NB4 (cell line): ENCODE measurements around the gene NUDT16.
A peak's percentile ranks its signal among the peaks of the same experiment; 100 is the strongest.

Source experiments
- DNase-seq: peaks from one replicate; pipeline ENCODE4 v3.0.0; 2010; ENCODE audit warnings: low read depth
- H3K4me3 ChIP-seq: one replicate; pipeline ENCODE4 v1.5.1; 2011; ENCODE audit warnings: mild to moderate bottlenecking, low read depth, low read length, moderate library complexity
- MYC ChIP-seq: IDR thresholded peaks from 2 replicates; pipeline ENCODE4 v1.6.1; 2011; ENCODE audit warnings: low read depth, low read length
- POLR2A ChIP-seq: IDR thresholded peaks from 2 replicates; pipeline ENCODE4 v1.6.1; 2011; ENCODE audit warnings: mild to moderate bottlenecking; ENCODE audit not compliant: insufficient read length; ENCODE audit errors: extremely low read depth
- TF ChIP-seq, protein P1 (sequence below): IDR thresholded peaks from one replicate; pipeline ENCODE4 v1.5.1; 2012; ENCODE audit warnings: low read depth, low read length
- TF ChIP-seq, protein P2 (sequence below): IDR thresholded peaks from 2 replicates; pipeline ENCODE4 v1.6.1; 2011; ENCODE audit warnings: low read depth, low read length

The NUDT16 gene

DNA sequence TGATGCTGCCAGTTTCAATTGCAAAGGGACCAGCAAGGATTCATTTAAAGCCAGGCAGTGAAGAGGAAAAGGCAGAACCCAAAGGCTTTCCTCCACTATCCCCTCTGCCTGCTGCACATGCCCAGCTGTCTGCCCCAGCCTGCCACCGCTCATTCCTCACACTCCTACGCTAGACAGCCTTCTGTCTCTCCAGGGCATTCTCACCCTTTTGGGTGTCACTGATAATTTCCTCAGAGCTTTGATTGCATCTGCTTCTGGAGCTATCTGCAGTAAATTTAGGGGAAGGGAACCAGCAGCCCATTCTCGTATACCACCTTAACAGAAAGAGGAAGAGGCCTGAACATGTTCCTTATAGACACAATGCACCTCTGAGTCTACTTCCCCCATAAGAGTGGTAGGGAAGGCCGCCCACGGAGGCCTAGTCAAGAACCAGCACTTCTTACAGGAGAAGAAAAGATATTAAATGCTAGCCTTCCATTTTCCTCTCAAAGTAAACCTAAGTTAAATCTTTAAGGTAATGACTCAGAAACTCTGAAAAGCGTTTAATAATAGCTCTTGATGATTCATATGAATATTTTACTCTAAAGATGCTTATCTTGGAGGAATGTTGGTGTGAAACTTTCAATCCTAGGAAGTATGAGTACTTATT, 20.9 kb downstream of the NUDT16 start:
- peak; percentile 58 for DNase-seq
- TF ChIP-seq MYC = no peak
- TF ChIP-seq, protein P1, sequence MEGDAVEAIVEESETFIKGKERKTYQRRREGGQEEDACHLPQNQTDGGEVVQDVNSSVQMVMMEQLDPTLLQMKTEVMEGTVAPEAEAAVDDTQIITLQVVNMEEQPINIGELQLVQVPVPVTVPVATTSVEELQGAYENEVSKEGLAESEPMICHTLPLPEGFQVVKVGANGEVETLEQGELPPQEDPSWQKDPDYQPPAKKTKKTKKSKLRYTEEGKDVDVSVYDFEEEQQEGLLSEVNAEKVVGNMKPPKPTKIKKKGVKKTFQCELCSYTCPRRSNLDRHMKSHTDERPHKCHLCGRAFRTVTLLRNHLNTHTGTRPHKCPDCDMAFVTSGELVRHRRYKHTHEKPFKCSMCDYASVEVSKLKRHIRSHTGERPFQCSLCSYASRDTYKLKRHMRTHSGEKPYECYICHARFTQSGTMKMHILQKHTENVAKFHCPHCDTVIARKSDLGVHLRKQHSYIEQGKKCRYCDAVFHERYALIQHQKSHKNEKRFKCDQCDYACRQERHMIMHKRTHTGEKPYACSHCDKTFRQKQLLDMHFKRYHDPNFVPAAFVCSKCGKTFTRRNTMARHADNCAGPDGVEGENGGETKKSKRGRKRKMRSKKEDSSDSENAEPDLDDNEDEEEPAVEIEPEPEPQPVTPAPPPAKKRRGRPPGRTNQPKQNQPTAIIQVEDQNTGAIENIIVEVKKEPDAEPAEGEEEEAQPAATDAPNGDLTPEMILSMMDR = no peak
- no peak for TF ChIP-seq POLR2A
- TF ChIP-seq, protein P2, sequence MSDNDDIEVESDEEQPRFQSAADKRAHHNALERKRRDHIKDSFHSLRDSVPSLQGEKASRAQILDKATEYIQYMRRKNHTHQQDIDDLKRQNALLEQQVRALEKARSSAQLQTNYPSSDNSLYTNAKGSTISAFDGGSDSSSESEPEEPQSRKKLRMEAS = no peak
- H3K4me3 ChIP-seq = no peak overlapping the region

DNA sequence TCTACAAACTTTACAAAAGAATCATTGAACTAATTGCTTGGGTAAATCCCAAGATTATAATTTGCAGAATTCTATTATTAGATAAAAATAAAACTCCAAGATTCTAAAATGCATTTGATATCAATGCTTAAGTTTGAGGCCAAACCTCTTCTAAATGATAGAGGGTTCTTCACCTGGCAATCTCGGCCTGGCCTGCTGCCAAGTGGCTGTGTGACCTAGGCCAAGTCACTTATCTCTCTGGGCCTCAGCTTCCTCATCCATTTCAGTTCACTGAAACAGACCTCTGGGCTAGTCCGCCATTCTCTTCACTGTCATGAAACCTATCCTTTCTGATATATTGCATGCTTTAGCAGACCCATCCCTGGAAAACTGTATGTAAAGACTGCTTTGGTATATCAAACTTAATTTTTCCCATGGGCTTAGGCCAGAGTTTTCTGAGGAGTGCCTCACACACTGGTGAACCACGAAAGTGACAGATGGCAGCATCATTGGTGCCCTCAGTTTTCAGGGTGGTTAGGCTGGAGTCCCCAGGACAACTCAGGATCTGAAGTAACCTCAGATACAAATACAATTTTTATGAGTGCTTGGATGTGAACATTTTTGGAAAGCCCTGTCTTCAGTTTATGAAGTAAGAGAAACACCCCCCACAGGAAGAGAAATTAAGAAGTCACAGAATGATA, 21.8 kb downstream of the NUDT16 start:
- no peak overlapping the region for H3K4me3 ChIP-seq
- DNase-seq = no peak
- TF ChIP-seq MYC (no peak), POLR2A (no peak)
- TF ChIP-seq, protein P2 = no peak
- TF ChIP-seq, protein P1 = no peak

DNA sequence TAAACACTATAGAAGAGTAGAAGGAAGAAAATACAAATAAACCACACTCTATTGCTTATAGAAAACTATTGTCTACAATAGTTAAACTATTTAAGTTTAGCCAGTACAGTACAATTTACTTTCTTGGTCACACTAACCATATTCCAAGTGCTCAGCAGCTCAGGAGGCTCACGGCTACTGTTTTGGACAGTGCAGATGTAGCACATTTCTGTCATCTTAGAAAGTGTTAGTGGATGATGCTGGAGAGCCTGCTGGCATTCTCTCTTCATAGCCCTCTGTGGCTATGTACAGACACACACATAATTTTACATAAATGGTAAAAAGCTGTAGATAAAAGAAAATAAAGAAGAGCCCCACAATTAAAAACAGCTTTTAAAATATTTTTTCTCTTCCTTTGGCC, 23.8 kb downstream of the NUDT16 start:
- TF ChIP-seq, protein P2 = no peak
- TF ChIP-seq POLR2A (no peak), MYC (no peak)
- TF ChIP-seq, protein P1 = no peak
- DNase-seq = no peak
- no peak overlapping the region for H3K4me3 ChIP-seq

DNA sequence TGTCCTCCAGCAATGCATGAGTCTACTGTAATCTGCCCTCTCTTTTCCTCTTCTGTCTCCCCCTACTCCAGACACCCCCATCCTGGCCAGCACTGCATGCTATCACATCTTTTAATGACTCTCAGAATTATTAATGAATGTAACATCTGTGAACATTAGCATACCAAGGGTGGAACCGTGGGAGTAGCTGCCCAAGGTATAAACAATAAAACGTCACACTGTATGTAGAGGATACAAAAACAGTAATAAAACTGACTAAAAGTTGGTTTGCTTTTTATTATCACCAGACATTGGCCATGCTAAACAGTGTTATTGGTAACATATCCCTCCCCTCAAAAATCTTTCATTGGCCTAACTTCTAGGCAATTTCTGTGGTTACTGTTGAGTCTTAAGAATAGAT, 24.7 kb downstream of the NUDT16 start:
- H3K4me3 ChIP-seq = no peak overlapping the region
- TF ChIP-seq, protein P1 = no peak
- TF ChIP-seq POLR2A (no peak), MYC (no peak)
- TF ChIP-seq, protein P2 = no peak
- no peak for DNase-seq

DNA sequence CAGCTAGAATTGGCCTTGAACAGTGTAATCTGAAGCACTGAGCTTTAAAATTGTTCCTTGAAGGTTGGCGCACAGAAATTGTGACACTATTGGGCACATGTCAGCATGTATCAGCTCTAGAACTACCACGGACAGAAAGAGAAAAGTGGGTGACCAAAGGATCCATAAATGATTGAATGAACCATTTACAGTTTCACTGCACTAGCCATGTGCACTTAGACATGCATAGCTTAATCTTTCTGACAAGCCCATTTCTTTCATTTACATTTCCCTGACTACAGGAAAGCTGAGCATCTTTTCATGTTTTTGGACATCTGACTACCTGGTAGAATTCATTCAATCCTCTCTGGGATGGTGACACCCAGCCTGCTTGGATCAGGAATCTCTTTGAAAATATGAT, 36.2 kb downstream of the NUDT16 start:
- no peak for DNase-seq
- TF ChIP-seq, protein P2 = no peak
- TF ChIP-seq, protein P1 = no peak
- no peak overlapping the region for H3K4me3 ChIP-seq
